Mammary epithelial cell (primary cell): Measurements from ENCODE around the gene SH3PXD2B.

ENCODE experiments used
- EZH2 ChIP-seq: IDR thresholded peaks from 2 replicates; pipeline ENCODE4 v1.6.1; 2012; ENCODE audit warnings: low read length, inconsistent platforms, borderline replicate concordance
- TF ChIP-seq, protein P1 (sequence below), 2 donors: IDR thresholded peaks in 1 of 2; conservative IDR thresholded peaks in 1 of 2; 2 replicates each; pipeline ENCODE4 v1.5.1; 2011 to 2012; ENCODE audit warnings: inconsistent platforms in 2 of 2, low read length in 2 of 2, mild to moderate bottlenecking in 2 of 2, control low read depth in 1 of 2, low read depth in 1 of 2; ENCODE audit not compliant: insufficient read depth in 1 of 2; ENCODE audit errors: extremely low read depth in 1 of 2

DNA sequence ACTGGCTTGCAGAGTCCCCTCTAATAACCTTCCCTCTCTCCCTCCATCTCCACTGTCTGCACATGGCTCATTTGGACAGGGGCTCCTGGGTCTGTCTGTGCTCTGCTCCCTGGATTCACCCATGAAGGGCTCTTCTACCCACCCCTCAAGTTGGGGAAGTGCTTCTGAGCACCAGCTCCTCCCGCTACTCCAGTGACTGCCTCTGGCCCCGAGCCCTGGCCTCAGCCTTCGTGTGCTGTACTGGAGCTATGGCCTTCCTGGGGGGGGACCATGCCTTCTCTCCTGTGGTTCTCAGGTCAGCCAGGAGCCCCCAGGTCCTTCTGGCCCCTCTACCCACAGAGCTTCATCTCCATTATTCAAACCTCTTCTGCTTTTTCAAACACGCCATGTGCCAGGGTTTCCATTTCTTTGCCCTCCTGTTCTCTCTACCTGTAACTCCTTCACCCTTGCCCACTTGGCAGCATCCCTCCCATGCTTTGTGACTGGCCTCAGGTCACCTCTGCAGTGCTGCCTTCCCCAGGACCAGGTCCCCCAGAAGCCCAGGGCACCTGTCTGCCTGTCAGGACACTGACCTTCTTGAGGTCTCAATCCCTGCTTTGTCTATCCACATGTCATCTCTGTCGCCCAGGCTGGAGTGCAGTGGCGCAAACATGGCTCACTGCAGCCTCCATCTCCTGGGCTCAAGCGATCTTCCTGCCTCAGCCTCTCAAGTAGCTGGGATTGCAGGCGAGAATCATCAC is 9.5 kb downstream of the SH3PXD2B start:
- TF ChIP-seq, protein P1, sequence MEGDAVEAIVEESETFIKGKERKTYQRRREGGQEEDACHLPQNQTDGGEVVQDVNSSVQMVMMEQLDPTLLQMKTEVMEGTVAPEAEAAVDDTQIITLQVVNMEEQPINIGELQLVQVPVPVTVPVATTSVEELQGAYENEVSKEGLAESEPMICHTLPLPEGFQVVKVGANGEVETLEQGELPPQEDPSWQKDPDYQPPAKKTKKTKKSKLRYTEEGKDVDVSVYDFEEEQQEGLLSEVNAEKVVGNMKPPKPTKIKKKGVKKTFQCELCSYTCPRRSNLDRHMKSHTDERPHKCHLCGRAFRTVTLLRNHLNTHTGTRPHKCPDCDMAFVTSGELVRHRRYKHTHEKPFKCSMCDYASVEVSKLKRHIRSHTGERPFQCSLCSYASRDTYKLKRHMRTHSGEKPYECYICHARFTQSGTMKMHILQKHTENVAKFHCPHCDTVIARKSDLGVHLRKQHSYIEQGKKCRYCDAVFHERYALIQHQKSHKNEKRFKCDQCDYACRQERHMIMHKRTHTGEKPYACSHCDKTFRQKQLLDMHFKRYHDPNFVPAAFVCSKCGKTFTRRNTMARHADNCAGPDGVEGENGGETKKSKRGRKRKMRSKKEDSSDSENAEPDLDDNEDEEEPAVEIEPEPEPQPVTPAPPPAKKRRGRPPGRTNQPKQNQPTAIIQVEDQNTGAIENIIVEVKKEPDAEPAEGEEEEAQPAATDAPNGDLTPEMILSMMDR (conservative IDR thresholded peaks at IDR 0.05 in 1 of 2, IDR thresholded peaks at IDR 0.05 in 1 of 2; ENCODE audit: extremely low read depth in 1 of 2, insufficient read depth in 1 of 2, low read depth in 1 of 2, low read length in 2 of 2): no peak
- no peak for TF ChIP-seq EZH2
